HUES48 (cell line): ENCODE data around the gene HACD4.

Source experiments
- H3K27ac ChIP-seq: one replicate; pipeline ENCODE4 v1.7.0; 2013; ENCODE audit warnings: low read depth, low read length, inconsistent platforms
- H3K27me3 ChIP-seq: 2 replicates; pipeline ENCODE4 v1.6.1; 2013; ENCODE audit warnings: mild to moderate bottlenecking, low read length; ENCODE audit not compliant: control insufficient read depth, insufficient read depth
- H3K36me3 ChIP-seq: 2 replicates; pipeline ENCODE4 v1.6.1; 2013; ENCODE audit warnings: low read length; ENCODE audit not compliant: control insufficient read depth, insufficient read depth
- H3K4me1 ChIP-seq: 2 replicates; pipeline ENCODE4 v1.6.1; 2013; ENCODE audit warnings: mild to moderate bottlenecking, low read length; ENCODE audit not compliant: control insufficient read depth, insufficient read depth
- H3K4me3 ChIP-seq: 2 replicates; pipeline ENCODE4 v1.5.1; 2013; ENCODE audit warnings: mild to moderate bottlenecking, low read depth, low read length
- H3K9ac ChIP-seq: 2 replicates; pipeline ENCODE4 v1.6.1; 2013; ENCODE audit warnings: mild to moderate bottlenecking, low read depth, low read length, moderate library complexity
- H3K9me3 ChIP-seq: 2 replicates; pipeline ENCODE4 v1.6.1; 2013; ENCODE audit warnings: low read length; ENCODE audit not compliant: control insufficient read depth, insufficient read depth

HACD4 gene

DNA sequence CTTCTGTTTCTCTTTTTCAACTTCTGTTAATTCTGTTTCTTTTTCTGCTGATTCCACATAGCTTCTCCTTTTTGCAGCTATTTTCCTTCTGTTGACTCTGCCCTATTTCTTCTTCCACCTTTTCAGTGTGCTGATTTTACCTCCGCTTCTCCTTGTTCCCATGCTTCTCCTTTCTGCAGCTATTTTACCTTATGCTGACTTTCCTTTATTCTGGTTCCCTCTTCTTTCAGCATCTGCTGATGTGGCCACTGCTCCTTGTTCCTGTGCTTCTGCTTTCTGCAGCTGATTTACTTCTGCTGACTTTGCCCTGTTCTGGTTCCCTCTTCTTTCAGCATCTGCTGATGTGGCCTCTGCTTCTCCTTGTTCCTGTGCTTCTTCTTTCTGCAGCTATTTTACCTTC, 58.8 kb downstream of the HACD4 start:
- H3K27me3 ChIP-seq = no peaks in the 10 kb centered on the region
- peaks cover 12% of the 10 kb centered on the region for H3K36me3 ChIP-seq
- no peak overlapping the region for H3K9ac ChIP-seq
- no peaks in the 10 kb centered on the region for H3K4me1 ChIP-seq
- no peaks in the 10 kb centered on the region for H3K9me3 ChIP-seq
- no peak overlapping the region for H3K27ac ChIP-seq
- H3K4me3 ChIP-seq = no peak overlapping the region

DNA sequence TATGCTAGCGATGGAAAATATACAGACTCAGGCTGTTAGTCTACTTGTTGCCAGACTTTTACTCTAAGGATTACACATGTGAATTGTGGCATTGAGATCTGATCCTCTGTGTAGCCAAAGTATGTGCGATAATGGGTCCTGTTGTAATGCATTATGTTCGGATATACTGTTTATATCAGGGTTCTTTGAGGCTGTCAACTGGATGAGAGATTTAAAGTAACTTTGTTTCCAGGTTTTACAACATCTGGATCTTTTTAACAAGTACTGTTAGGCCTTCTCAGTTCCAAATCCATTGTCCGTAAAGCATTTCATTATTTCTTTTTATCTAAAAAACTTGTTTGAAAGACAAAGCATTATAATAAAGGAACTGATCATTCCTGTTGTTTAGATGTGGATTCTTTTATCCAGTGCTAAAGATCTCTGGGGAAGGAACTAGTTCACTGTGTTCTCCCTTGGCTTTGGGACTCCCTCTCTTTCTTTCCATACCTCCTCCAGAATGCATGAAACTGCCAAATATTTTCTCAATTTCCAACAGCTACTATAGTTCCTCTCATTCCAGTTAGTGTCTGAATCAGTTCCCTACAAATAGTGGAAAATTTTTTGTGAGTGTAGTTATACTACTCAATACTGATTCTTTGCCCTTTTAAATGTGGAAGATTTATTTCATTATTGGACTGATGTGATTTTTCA, 68.8 kb downstream of the HACD4 start:
- Histone ChIP-seq H3K4me3 (no peak overlapping the region), H3K27ac (no peak overlapping the region), H3K9me3 (no peaks in the 10 kb centered on the region), H3K27me3 (no peaks in the 10 kb centered on the region), H3K4me1 (no peaks in the 10 kb centered on the region), H3K36me3 (no peaks in the 10 kb centered on the region), H3K9ac (no peak overlapping the region)

DNA sequence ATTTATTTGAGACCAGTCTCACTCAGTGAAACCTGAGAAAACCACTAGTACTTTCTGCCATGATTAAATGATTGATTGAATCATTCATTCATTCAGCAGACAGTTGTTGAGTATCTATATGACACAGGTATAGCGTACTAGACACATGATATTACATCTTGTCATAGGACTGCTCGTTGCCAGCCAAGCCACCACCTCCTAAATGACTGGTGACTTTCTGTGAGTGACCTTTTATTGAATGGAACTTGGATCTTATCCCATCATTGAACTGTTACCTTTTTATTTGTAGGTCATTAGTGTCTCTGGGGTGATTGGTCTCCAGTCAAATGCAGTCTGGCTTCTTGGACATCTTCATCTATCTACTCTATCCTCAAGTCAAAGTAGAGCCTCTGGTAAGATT, 80.7 kb downstream of the HACD4 start:
- H3K9me3 ChIP-seq = no peaks in the 10 kb centered on the region
- H3K36me3 ChIP-seq = peaks cover 31% of the 10 kb centered on the region
- no peaks in the 10 kb centered on the region for H3K27me3 ChIP-seq
- peaks cover 47% of the 10 kb centered on the region for H3K4me1 ChIP-seq
- H3K9ac ChIP-seq = no peak overlapping the region
- H3K27ac ChIP-seq = no peak overlapping the region
- no peak overlapping the region for H3K4me3 ChIP-seq
